CMK (cell line): Measurements from ENCODE around the gene SMARCC1.

Source experiments
- DNase-seq: peaks from one replicate; pipeline ENCODE4 v3.0.0-alpha.2; 2010; ENCODE audit warnings: low read depth

SMARCC1 gene

GRCh38 chr3:47586746-47587145 is 194.9 kb downstream of the SMARCC1 start:
- no peak for DNase-seq

- DNase-seq = no peak
Measured at GRCh38 chr3:47583320-47584075, 198.2 kb downstream of the SMARCC1 start.

DNA sequence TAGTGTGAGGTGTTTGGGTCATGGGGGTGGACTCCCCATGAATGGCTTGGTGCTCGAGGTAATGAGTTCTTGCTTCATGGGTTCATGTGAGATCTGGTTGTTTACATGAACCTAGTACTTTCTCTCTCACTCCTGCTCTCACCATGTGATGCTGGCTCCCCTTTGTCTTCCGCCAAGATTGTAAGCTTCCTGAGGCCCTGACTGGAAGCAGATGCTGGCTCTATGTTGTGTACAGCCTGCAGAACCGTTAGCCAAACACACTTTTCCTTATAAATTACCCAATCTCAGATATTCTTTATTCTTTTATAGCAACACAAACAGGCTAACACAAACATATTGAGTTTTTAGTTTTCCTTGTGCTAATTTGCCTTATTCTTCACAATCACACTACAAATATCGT is 199.9 kb downstream of the SMARCC1 start:
- DNase-seq = no peak

- no peak for DNase-seq
Measured at GRCh38 chr3:47581422-47581821, 200.3 kb downstream of the SMARCC1 start.

DNA sequence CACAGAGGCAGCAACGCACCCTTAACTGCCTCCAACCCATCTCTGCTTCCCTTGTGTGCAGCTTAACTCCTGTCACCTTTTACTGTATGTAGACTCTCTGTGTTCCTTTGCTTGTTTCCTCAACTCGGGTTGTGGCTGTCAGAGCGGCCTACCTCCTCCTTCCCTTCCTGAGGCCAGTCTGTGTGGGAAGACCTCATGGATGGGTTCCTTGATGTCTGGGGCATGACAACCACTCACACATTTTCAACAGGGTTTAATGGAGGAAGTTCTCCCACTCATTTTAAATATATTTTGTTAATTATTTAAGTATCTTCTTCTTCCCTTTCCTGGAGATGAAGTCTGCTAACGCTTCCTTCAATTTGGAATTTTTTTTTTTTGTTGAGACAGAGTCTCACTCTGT is 201.2 kb downstream of the SMARCC1 start:
- DNase-seq = no peak

GRCh38 chr3:47579875-47580274 is 201.8 kb downstream of the SMARCC1 start:
- no peak for DNase-seq

DNA sequence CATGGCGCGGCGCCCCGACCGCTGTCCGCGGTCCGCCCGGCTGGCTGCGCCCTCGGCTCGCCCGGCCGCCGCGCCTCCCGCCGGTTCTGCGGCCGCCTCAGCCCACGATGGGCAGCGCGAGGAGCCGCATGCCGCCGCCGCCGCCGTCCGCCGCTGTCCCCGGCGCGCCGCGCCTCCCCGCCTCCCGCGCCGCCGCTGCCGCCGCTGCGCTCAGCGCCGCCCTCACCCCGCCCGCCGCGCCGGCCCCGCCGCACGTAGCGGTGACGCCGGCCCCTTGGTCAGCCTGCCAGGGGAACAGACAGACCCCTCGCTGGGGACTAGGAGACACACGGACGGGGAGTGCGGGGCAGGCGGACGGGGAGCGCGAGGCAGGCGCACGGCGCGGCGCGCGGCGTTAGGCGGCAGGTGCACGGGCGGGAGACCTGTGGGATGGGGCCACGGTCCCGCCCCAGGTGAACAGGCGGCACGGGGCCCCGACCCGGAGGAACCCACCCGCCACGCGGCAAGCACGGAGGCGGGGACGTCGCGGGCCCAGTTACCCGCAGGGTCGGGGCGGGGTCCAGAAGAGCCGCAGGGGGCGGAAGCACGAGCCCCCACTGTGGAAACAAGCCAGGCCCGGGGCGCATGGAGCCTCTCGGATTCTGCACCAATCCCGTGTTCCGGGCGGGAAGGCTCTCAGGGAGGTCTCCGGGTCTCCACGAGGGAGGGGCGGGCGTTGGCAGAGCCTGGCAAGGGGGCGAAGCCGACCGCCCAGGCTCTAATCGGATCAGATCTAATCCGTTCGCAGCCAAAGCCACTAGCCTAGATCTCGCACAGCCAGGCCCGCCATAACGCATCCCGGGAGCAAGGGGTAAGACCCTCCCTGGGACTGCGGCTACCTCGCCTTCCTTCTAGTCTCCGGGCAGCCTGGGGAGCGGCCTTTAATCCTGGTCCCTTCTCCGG is 202.7 kb downstream of the SMARCC1 start, which contains the start of gene CSPG5:
TSS of gene CSPG5 (minus strand) at position 175 of the 942 bp plus-strand sequence. CDS start at position 3, 172 bp downstream.
- DNase-seq = no peak

DNA sequence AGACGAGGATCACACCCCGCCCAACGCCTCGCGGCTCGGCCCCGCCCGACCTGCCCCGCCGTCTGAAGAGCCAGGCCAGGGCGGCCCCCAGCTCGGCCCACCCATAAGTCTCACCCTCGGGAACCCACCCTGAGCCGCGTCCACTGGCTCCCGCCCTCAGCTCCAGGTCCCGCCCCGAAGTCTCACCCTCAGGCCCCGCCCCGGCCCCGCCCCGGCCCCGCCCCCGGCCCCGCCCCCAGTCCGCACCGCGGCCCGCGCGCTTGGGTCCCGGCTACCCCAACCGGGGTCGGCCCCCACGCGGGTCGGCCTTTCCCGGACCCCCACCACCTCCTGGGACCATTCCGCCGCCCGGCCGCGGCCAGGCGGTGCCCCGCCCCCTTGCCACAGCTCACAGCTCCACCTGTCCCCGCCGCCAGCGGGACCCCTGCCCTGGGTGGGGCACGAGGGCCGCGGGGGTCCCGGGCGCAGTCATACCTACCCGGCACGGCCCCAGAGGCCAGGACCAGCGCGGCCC is 203.5 kb downstream of the SMARCC1 start:
- DNase-seq = peak; percentile 24

GRCh38 chr3:47577583-47578118 is 204.0 kb downstream of the SMARCC1 start:
- no peak for DNase-seq

- no peak for DNase-seq
Measured at GRCh38 chr3:47573190-47574172, 208.2 kb downstream of the SMARCC1 start.

DNA sequence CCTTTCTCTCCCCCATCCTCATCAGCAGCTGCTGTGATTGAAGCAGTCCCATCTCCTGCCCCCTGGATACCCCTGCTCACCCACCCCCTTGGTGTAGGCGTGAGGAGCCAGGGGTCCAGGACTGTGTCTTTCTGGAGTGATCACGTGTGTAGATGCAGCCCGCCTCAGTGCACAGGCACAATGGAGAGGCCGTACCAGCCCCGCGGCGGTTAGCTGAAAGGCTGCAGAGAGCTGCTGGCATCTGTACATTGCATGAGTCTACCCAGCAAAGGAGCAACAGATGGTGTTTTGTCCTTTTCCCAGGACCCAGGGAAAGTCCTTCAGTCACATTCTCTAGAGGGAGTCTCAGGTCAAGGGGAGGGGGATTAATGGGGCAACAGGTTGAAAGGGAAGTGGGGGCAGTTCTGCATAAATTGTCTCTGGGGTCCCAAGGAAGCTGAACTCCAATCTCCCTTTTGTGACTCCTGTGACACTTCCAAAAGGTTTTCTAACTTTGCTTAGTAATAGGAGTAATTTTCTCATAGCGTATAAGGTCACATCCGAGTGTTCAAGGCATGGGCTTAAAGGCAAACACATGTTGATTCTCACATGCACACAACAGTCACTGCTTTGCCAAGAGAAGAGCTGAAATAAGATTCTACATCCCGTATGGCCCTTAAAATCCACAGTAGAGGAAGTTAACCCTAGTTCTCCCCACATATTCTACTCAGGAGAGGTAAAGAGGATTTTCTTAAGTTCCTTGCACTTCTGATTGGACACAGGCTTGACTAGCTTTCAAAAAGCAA is 210.1 kb downstream of the SMARCC1 start:
- no peak for DNase-seq

- DNase-seq = no peak
Measured at GRCh38 chr3:47568901-47569300, 212.8 kb downstream of the SMARCC1 start.

DNA sequence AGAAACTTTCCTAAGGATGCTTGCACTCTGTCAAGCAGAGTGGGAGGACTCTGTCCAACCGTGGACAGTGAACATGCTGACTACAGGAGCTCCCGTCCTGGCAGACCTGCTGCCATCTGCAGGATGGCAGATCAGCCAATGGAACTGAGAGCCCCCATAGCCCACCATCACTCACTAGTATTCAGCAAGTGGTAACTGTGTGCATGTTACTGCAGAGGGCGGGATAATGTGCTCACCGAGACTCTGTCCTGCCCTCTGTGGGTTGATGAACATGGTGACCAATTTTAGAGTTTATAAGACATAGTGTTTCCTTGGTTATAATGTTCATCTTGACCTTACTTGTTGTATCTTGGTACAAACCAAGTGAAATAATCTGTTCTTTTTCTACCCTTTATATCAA is 214.5 kb downstream of the SMARCC1 start:
- DNase-seq = no peak

DNA sequence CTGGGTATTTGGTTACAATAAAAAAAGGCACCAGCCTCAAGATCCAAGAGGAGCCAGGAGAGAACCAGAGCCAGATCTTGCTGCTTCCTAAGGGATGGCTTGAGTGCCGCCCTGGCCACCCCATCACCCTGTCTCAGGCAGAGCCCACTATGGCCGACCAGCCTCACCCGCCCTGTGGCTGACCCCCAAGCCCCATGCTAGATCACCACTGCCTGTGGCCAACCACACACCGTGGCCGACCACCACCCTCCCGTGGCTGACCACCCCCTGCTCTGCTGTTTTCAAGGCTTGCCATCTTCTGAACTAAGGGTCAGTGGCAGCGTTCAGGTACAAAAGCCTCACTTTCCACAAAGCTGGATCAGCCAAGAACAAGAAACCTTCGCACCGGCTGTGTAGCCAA is 215.0 kb downstream of the SMARCC1 start:
- DNase-seq = no peak

DNA sequence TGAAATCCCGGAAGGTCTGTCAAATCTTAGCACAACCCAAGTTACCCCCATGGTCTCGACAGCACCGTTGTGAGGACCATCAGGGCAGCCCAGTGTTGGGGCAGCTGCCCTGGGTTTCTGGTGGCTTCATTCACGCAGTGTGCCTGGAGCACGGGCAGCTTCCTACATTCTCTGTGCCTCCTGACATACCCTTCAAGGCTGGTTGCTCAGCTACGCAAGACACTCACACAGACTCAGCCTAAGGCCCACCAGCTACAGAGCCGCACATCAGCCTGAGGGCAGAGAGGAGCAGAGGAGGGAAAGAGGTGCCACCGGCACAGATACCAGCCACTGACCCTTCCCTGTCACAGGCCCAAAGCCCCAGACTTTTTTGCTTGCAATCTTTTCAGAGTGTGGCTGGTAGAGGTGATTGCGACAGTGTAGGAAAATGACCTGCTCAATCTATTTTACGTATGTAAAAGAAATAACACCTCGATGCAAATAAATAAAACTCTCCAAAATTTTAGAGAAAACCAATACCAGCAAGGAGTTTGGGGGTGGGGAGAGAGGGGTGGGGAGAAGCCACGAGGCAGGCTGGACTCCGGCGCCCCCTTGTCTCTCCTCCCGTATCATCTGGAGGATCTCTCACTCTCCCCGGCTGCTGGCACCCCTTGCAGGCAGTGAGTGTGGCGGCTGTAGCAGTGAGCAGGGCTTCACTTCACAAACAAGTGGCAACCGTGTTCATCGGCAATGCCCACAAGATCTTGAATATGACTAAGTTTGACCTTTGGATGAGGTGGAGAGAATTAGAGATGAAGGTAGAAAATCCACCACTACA is 215.8 kb downstream of the SMARCC1 start:
- DNase-seq = no peak

- no peak for DNase-seq
Measured at GRCh38 chr3:47556351-47556750, 225.3 kb downstream of the SMARCC1 start.

DNA sequence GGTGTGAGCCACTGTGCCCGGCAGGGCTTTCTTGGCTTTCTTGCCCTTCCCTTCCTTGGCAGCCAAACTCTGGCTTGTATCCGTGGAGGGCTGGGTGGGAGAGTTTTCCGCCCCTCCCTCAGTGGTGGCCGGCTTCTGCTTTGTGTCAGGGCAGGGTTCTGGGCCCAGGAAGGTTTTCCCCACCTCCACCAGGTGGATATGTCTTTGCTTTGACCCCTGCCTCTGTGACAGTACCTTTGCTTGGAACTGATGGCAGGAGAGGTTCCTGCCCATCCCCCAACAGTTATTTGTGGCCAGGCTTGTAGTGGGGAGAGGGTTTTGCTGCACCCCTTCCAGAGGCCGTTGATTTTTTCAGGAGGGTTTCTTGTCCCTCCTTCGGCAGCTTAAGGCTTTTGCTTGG is 227.4 kb downstream of the SMARCC1 start:
- no peak for DNase-seq

- DNase-seq = no peak
Measured at GRCh38 chr3:47553407-47553806, 228.3 kb downstream of the SMARCC1 start.

DNA sequence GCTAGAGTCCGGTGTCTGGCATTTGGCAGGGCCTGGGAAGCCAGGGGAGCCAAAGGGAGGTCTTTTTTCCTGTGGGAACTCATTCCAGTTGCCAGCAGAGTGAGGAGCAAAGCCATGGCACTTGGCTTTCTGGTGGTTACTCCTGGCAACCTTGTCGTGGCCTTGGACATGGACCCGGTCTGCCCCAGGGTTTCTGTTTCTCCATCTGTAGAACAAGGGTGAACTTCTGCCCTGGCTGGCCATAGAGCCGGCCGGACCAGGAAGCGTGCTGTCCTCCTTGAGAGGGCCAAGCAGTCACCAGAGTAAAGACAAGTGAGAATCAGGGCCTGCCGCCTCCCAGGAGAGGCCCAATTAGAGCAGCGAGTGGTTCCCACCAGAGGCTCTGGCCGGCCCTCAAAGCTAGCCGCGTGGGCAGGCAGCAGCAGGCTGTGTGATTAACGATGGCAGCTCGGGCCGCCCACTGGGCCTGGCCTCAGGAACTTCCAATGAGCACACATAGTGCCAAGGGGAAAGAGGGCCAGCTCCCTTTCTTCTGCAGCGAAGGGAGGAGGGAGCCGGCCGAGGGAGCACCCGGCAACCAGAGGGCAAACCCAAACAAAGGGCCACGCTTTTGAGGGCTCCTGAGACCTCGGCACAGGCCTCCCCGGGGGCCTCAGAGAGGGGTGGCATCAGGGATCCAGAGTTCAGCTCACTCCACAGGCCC is 239.1 kb downstream of the SMARCC1 start:
- no peak for DNase-seq
